ENCODE data around the gene GINS2.

The GINS2 gene

DNA sequence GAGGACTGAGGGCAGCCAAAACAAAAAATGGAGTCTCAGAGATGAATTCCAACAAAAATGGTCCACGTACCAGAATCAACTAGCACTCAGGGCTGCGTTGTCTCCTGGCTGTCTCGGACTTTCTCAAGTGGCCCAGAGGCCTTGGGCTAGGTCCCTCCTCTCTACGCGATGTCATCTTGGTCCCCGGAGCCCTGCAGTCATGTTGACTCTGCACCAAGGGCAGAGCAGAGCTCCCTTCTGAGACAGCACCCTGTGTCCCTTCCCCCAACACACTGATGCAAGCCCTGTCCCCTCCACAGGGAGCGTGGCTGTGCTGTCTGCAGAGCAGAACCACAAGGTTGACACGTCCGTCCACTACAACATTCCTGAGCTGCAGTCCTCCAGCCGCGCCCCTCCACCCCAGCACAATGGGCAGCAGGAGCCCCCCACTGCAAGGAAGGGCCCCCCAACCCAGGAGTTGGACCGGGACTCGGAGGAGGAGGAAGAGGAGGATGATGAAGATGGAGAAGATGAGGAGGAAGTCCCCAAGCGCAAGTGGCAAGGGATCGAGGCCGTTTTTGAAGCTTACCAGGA lies 20.8 kb downstream of the GINS2 start:
- no peak for DNase-seq (ENCODE audit: low read depth in 3 of 3)

DNA sequence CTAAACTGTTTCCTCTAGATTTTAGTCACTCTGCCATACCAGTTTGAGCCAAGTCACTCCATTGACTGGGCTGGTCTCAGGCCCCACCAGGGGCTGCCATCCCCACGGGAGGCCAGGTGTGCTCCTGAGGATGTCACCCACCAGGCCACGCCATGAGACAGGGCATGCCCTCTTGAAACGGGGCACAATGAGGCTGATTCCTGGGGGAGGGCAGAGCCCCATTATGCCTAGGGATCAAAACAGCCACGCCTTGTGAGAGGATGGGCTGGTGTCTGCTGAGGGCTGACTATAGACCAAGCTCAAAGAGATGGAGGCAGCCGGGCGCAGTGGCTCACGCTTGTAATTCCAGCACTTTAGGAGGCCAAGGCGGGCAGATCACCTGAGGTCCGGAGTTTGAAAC lies 21.5 kb downstream of the GINS2 start:
- no peak for DNase-seq (ENCODE audit: low read depth in 3 of 3)

DNA sequence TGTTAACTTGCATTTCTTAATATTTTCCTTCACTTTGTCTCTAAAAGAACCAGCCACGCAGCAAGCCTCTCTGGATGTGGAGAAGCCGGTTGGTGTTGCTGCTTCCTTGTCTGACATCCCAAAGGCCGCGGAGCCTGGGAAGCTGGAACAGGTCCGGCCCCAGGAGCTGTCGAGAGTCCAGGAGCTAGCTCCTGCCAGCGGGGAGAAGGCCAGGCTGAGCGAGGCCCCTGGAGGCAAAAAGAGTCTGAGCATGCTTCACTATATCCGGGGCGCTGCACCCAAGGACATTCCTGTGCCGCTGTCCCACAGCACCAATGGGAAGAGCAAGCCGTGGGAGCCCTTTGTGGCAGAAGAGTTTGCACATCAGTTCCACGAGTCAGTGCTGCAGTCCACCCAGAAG lies 22.8 kb downstream of the GINS2 start:
- no peak for DNase-seq (ENCODE audit: low read depth in 3 of 3)

DNA sequence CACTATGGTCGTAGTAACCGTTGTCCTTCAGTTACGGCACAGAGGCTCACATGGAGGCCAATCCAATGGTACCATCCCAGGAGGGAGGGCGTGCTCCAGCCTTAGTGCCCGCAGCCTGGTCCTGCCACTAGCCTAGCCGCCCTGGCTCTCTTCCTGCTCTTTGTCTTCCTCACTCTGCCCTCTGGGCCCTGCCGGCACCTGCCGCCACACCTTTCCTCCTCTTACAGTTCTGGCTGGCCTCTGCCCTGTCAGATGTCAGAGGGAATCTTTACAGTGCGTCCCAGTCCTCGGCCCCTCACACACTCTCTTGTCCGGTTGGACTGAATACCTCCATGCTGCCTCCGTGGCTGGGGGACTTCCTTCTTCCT lies 23.4 kb downstream of the GINS2 start:
- no peak for DNase-seq (ENCODE audit: low read depth in 3 of 3)

DNA sequence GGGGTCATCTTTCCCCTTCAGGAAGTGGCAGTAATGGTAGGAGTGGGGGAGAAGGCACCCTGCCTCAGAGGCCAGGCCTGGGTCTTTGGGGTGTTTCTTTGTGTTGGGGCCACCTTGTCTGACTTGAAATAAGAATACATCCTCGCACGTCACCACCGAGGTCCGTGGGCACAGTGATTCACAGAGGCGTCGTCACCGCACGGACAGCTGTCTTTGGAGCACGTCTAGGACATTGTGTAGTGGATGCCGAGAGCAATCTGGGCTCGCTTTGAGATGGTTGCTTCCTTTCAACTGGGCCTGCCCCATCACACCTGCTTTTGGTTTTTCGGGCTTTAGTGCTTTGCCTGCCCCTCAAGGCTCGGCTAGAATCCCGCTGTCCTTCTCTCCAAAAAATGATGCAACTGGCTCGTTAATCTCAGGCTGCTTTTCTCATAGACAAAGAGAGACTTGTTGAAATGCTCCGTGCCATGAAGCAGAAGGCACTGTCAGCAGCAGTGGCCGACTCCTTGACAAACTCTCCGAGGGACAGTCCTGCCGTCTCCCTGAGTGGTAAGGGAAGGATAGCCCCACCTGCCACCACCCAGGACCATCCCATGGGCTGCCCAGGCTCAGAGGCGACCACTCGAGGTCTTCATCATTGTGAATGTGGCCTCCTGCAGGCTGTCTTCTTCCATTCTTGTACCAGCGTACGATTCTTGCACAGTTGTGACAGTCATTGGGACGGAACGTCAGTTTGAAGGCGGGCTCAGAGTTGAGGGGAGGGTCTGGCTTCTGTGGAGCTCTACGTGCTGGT lies 24.0 kb downstream of the GINS2 start:
- DNase-seq (ENCODE audit: low read depth in 3 of 3): no peak

DNA sequence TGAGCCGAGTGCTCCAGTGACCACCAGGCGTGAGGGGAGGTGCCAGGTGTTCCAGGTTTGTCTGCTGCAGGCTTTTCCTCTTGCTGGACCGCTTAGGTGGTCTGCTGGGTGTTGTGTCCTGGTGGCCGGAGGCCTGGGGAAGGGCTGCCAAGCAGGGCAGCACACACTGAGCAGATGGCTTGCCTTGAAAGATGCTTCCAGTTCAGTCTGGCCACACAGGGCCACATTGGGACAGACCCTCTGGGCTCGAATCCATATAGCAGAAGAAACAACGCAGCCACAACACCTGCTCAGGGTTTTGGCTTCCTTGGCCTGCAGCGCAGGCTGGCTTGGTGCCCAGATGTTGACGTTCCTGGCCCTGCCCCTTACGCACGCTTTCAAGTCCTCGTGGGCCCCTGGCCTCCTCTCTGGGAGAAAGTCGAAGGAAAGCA lies 24.8 kb downstream of the GINS2 start:
- no peak for DNase-seq (ENCODE audit: low read depth in 3 of 3)

DNA sequence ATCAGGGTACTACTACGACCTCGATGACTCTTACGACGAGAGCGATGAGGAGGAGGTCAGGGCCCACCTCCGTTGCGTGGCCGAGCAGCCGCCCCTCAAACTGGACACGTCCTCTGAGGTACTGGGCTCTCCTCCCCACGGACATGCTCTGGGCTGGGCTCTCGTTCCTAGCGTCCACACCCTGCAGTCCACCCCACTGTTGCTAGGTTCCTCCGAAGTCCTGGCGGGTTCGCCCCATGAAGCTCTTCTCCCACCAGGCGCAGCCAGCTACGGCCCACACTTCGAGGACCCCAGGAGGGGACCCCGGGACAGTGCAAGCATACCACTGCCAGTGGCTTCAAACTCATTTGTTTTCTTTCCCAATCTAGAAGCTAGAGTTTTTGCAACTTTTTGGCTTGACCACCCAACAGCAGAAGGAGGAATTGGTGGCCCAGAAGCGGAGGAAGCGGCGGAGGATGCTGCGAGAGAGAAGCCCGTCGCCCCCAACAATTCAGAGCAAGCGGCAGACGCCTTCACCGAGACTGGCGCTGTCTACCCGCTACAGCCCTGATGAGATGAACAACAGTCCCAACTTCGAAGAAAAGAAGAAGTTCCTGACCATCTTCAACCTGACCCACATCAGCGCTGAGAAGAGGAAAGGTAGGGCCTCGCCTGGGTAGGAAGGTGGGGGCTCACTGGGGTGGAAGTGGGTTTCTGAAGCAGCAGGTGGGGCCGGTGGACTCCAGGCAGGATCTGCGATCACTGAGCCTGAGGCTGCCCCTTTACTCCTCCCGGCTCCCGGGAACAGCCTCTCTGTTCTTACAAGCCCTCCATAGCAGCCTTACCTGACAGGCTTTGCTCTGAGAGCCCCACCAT lies 25.6 kb downstream of the GINS2 start:
- DNase-seq (ENCODE audit: low read depth in 3 of 3): no peak

DNA sequence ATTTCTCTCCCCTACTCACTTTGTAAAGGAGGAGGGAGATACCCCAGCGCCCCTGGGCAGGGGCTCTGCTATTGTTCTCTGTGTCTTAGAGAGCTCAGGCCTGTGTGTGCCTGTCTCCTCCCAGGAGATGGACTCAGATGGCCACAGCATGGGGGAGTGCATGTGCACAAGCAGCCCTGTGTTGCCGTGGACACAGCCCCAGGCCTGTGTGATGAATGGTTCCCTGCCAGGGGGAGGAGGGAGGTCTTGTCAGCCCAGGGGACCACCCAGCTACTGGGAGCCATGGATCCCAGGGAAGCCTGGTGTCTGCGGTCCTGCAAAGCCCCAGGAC lies 26.3 kb downstream of the GINS2 start:
- DNase-seq (ENCODE audit: low read depth in 3 of 3): no peak

DNA sequence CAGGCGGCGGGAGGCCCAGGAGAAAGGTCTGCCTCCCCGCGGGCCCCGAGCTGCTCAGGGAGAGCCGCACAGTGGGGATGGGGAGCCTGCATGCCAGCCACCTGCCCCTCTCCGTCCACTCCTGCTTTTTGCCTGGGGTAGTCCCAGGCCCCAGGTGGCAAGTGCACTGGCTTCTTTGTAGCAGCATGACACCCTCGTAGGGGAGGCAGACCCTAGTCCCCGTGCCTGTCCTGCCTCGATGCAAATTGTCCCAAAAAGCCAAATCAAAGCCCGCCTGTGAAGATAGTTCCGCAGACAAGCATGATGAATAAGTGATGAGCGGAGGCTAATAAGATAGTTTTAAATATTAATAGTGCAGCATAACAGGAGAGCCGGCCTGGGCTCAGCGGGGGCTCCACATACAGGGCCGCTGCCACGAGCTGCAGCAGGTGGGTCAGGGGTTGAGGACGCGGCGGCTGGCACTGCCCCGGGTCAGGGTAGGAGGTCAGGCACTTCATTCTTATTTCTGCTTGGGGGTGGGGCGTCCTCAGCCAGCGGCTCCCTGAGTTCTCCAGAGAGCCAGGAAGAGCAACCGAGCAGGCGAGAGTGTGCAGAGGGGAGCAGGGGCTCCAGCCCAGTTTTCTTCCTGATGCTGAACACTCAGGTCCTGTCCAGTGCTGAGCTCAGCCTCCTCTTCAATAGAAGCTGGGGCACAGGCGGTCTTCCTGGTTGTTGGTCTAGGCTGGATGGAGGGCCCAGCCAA lies 26.8 kb downstream of the GINS2 start:
- no peak for DNase-seq (ENCODE audit: low read depth in 3 of 3)

DNA sequence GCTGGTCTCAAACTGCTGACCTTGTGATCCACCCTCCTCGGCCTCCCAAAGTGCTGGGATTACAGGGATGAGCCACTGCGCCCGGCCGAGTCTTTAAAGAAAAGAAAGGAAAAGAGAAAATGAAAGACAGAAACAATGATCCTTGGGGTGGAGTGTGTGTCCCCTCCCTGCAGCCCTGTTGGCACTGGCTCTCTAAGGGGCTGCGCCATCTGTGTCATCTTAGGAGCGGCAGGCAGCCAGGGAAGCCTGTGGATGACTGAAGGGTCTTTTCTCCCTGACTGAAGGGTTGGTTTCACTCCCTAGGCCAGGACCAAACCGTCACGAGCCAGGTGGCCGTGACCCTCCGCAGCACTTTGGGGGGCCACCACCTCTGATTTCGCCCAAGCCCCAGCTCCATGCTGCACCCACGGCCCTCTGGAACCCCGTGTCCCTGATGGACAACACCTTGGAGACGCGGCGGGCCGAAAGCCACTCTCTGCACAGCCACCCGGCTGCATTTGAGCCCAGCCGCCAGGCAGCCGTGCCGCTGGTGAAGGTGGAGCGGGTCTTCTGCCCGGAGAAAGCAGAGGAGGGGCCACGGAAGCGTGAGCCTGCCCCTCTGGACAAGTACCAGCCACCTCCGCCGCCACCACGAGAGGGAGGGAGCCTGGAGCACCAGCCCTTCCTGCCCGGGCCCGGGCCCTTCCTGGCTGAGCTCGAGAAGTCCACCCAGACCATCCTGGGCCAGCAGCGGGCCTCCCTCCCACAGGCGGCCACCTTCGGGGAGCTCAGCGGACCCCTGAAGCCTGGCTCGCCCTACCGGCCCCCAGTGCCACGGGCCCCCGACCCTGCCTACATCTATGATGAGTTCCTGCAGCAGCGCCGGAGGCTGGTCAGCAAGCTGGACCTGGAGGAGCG lies 27.7 kb downstream of the GINS2 start:
- DNase-seq (ENCODE audit: low read depth in 3 of 3): no peak

DNA sequence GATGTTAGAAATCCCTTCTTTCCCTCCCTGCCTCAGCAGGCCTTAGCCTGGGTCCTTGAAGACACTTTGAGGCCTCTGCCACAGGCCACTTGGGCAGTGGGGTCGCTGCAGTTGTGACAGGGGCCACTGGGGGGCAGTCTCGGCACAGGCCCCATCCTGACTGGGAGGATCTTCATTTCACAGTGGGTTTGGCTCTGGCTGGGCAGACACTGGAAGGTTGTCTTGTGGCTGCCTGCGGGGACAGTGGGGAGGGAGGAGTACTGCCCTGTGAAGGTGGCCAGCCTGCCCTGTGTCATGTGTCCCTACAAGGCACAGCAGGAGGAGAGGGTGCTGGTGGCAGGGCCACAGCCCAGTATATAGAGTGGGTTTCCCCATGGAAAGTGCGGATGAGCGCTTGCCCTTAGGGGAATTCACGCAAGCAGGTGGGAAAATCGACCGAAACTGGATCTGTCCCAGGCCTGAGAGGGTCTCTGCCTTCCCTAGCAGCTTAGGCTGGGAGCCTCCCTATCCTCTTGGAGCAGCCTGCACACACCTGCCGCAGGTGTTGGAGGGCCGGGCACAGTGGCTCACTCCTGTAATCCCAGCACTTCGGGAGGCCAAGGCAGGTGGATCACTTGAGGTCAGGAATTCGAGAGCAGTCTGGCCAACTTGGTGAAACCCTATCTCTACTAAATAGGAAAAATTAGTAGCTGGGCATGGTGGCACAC lies 28.8 kb downstream of the GINS2 start:
- DNase-seq (ENCODE audit: low read depth in 3 of 3): peak; percentile 21 to 46 (median 28)

DNA sequence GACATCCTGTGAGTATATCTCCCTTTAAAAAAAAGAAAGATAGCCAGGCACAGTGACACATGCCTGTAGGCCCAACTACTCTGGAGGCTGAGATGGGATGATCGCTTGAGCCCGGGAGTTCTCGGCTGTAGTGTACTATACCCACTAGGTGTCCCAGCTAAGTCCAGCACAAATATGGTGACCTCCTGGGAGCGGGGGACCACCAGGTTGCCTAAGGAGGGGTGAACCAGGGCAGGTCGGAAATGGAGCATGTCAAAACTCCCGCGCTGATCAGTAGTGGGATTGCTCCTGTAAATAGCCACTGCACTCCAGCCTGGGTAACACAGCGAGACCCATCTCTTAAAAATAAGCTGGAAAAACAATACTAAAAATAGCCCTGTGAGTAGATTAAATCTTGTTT lies 29.4 kb downstream of the GINS2 start:
- DNase-seq (ENCODE audit: low read depth in 3 of 3): no peak

DNA sequence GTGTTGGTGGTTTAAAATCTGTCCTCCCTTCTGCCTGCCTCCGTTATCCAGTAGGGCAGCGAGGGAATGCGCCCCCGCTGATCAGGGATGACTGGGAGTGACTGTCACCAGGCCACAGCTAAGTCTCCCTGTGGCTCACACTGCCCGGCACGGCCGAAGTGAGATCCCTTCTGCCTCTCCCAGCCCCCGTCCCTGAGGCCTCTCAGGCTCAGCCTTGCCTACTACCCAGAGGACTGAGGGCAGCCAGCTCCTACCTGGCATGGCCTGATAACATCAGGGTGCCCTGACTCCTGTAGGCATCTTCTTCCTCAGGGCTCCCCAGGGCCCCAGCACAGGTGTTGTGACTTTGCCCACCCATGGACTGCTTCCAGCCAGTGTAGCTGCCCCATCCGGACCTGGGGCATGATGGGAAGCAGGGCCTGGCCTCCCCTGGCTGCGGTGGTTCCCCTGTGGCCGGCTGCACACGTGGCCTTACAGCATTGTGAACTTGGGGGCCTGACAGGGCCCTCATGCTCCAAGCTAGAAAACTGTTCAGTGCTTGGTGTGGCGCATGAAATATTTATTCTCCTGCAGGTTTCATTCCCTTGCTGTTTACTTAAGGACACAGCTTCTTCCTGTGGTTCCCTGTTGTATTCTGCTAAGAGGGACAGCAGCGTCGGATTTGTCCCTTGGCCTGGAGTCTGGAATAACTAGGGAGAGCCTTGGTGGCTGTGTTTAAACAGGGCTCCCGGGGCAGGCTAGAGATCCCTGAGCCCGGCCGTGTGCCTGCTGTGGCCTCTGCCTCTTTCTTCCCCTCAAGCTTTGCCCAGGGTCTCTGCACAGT lies 30.0 kb downstream of the GINS2 start:
- DNase-seq (ENCODE audit: low read depth in 3 of 3): no peak

DNA sequence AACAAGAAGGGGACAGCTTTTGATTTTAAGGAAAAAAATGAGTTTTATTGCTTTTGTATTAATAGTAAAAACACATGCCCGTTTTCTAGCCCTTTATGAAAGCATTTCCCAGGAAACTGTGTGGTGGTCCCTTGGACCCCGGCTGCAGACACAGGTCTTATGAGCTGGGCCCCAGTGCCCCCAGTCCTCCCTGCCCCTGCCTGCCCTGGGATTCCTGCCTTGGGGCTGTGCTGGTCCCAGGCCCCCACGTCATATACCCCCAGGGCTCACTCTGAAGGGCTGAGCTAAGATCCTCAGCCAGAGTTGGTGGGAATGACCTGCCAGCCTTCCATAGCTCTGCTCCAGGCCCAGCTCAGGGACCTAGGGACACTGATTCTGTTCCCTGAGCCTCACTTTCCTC lies 30.8 kb downstream of the GINS2 start:
- DNase-seq (ENCODE audit: low read depth in 3 of 3): no peak

DNA sequence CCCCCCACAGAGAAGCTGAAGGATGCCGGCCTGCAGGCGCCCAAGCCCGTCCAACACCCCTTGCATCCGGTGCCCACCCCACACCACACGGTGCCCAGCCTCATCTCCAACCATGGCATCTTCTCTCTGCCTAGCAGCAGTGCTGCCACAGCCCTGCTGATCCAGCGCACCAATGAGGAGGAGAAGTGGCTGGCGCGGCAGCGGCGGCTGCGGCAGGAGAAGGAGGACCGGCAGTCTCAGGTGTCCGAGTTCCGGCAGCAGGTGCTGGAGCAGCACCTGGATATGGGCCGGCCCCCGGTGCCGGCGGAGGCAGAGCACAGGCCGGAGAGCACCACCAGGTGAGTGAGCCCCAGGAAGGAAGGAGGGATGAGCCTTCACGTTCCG lies 31.5 kb downstream of the GINS2 start:
- no peak for DNase-seq (ENCODE audit: low read depth in 3 of 3)

DNA sequence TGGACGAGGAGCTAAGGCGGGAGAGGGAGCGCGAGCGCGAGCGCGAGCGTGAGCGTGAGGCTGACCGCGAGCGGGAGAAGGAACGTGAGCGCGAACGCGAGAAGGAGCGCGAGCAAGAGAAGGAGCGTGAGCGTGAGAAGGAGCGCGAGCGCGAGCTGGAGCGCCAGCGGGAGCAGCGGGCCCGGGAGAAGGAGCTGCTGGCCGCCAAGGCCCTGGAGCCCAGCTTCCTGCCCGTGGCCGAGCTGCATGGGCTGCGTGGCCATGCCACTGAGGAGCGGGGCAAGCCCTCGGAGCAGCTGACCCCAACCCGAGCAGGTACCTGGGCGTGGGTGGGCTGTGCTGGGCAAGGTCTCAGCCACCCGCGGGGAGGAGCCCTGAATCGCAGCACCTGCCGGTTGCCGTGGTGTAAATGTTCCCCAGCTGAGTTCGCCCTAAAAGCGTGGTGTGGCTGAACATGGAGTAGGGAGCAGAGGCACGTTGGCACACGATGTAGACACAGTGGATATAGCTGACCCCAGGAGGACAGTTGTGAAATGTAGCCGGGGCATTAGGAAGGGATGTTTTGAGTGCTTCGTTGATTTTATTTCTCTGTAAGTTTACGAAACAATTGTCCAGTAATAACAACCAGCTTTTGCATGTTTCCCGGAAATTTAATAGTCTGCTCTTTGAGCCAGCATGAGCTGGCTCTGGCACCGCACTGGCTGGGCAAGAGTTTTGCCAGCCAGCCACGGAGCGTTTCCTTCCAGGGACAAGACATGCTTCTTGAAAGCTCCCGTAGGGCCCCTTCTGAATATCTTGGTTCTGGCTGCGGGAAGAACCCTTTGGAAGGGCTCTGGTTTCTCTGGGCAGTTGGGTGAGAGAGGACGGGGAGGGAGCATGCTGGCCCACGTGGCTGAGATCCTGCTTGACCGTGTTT lies 32.1 kb downstream of the GINS2 start:
- DNase-seq (ENCODE audit: low read depth in 3 of 3): no peak

DNA sequence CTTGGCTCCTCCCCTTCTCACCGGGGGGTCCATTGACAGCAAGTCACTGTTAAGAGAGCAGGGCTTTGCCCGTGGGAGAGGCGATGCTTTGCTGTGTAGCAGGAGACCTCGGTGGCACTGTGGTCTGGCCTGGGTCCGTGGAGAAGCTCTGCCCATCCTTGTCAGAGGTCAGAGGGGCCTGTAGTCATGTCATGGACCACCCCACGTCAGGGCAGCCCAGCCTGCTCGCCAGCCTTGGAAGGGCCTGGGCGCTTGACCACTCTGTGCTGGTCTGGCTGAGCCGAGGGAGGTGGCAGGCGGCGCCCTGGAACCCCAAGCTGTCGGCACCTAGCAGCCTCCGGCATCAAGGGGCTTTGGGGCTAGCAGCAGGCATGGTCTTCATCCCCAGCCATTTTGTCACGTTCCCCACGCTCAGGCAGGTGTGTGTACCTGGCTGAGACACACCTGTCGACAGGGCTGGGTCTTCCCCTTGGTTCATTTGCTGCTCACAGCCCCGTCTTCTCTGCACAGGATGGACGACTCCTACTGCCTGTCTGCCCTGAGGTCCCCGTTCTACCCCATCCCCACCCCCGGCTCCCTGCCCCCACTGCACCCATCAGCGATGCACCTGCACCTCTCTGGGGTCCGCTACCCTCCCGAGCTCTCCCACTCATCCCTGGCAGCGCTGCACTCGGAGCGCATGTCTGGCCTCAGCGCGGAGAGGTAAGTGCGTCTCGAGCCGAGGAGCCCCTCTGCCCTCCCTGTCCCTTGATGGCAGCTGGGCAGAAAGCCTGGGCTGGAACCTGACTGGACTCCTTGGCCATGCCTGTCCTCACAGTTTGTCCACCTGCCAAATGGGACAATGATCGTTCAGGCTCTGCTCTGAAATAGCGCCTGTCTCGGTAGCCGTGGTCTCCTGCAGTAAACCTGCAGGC lies 33.3 kb downstream of the GINS2 start:
- no peak for DNase-seq (ENCODE audit: low read depth in 3 of 3)
